ENCODE data around the gene TTLL10. TPM values are rescaled to one million over a fixed set of nuclear protein-coding genes. Genes with fewer than 3 reads are reported as not detected.
A peak's percentile ranks its signal among the peaks of the same experiment; 100 is the strongest.

Gene TTLL10
- total and polyA plus RNA-seq, 2 experiments from 2014 or later: 0.45 TPM; not detected in 1

GRCh38 chr1:1171161-1171545, 2.5 kb upstream of the TTLL10 start:
- Mint-ChIP-seq H3K9me3 (no peaks in the 10 kb centered on the region; the same call in 2 of the 3 replicates), H3K27me3 (ENCODE audit: insufficient read depth, low read depth, poor library complexity) (peaks cover 9% of the 10 kb centered on the region), H3K36me3 (ENCODE audit: low read depth) (no peaks in the 10 kb centered on the region), H3K27ac (no peak overlapping the region), H3K4me3 (no peak overlapping the region), H3K4me1 (peaks cover 19% of the 10 kb centered on the region)
- Histone ChIP-seq H2AFZ (no peak overlapping the region), H3K9me2 (ENCODE audit: insufficient read depth) (no peaks in the 10 kb centered on the region), H4K20me1 (replicated peaks; ENCODE audit: insufficient read depth) (no peaks in the 10 kb centered on the region), H3K4me2 (no peak overlapping the region), H3F3A (replicated peaks; ENCODE audit: low read depth) (no peaks in the 10 kb centered on the region), H3K79me2 (replicated peaks; ENCODE audit: insufficient read depth) (no peaks in the 10 kb centered on the region), H3K36me3 (ENCODE audit: insufficient read depth) (no peaks in the 10 kb centered on the region), H3K4me3 (no peak overlapping the region), H3K4me1 (ENCODE audit: insufficient read depth) (peaks cover 5% of the 10 kb centered on the region; the same call in 1 of the 2 replicates), H3K27ac (ENCODE audit: low read depth) (no peak overlapping the region), H3K27me3 (ENCODE audit: insufficient read depth) (no peaks in the 10 kb centered on the region)
- no peak for TF ChIP-seq CREB1 (CRISPR knock-in tag; IDR thresholded peaks at IDR 0.05; ENCODE audit: low read depth)
- no peak for TF ChIP-seq POLR2AphosphoS5 (IDR thresholded peaks at IDR 0.05; ENCODE audit: low read depth)
- TF ChIP-seq ETS1 (IDR thresholded peaks at IDR 0.05): no peak
- no peak for TF ChIP-seq ZNF331 (CRISPR knock-in tag; IDR thresholded peaks at IDR 0.05; ENCODE audit: low read depth)
- TF ChIP-seq EZH2phosphoT487 (IDR thresholded peaks at IDR 0.05; ENCODE audit: unreplicated experiment): no peak
- TF ChIP-seq STAT1 (IDR thresholded peaks at IDR 0.05; ENCODE audit: unreplicated experiment): no peak
- DNase-seq (ENCODE audit: low spot score) (no peak), ATAC-seq (no peak)

GRCh38 chr1:1171546-1172340, 1.9 kb upstream of the TTLL10 start:
- Histone ChIP-seq H3K36me3 (ENCODE audit: insufficient read depth) (no peaks in the 10 kb centered on the region), H3K9me2 (ENCODE audit: insufficient read depth) (no peaks in the 10 kb centered on the region), H2AFZ (no peak overlapping the region), H3K79me2 (replicated peaks; ENCODE audit: insufficient read depth) (no peaks in the 10 kb centered on the region), H3K4me2 (no peak overlapping the region), H4K20me1 (replicated peaks; ENCODE audit: insufficient read depth) (no peaks in the 10 kb centered on the region), H3K4me3 (no peak overlapping the region), H3F3A (replicated peaks; ENCODE audit: low read depth) (no peaks in the 10 kb centered on the region), H3K27me3 (ENCODE audit: insufficient read depth) (no peaks in the 10 kb centered on the region), H3K4me1 (ENCODE audit: insufficient read depth) (peaks cover 9% of the 10 kb centered on the region; the same call in 1 of the 2 replicates), H3K27ac (ENCODE audit: low read depth) (no peak overlapping the region)
- DNase-seq (ENCODE audit: low spot score): peak; percentile 2
- Mint-ChIP-seq H3K36me3 (ENCODE audit: low read depth) (no peaks in the 10 kb centered on the region), H3K27ac (no peak overlapping the region), H3K9me3 (no peaks in the 10 kb centered on the region; the same call in 2 of the 3 replicates), H3K27me3 (ENCODE audit: insufficient read depth, low read depth, poor library complexity) (peaks cover 11% of the 10 kb centered on the region), H3K4me1 (peaks cover 23% of the 10 kb centered on the region), H3K4me3 (no peak overlapping the region)
- TF ChIP-seq ETS1 (IDR thresholded peaks at IDR 0.05): no peak
- no peak for TF ChIP-seq EZH2phosphoT487 (IDR thresholded peaks at IDR 0.05; ENCODE audit: unreplicated experiment)
- no peak for TF ChIP-seq ZNF114 (CRISPR knock-in tag; IDR thresholded peaks at IDR 0.05)
- TF ChIP-seq CTCF (conservative IDR thresholded peaks at IDR 0.05; ENCODE audit: low read depth in 2 of 2): no peak
- no peak for ATAC-seq

Data from GM23338 (cell line).